Measurements from ENCODE around the gene MSN.

DNA sequence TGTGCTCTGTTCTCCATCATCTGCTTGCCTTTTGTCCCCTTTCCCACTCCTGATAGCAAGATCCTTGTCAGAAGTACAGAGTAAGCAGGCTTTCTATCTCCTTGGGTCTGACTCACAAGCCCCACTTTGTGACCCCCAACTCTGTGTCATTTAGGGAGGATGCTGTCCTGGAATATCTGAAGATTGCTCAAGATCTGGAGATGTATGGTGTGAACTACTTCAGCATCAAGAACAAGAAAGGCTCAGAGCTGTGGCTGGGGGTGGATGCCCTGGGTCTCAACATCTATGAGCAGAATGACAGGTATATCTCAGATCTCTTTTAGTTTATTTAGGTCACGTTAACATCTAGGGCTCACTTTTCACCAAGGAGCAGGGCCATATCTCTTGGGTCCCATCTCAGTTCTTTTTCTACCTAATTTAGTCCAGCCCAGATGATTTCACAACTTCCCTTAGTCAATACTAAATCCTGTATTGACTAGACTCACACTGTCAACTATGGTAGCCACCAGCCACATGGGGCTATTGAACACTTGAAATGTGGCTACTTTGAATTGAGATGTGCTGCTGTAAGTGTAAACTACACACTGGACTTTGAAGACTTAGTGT is 64.3 kb downstream of the MSN start:
- TF ChIP-seq, protein P1, sequence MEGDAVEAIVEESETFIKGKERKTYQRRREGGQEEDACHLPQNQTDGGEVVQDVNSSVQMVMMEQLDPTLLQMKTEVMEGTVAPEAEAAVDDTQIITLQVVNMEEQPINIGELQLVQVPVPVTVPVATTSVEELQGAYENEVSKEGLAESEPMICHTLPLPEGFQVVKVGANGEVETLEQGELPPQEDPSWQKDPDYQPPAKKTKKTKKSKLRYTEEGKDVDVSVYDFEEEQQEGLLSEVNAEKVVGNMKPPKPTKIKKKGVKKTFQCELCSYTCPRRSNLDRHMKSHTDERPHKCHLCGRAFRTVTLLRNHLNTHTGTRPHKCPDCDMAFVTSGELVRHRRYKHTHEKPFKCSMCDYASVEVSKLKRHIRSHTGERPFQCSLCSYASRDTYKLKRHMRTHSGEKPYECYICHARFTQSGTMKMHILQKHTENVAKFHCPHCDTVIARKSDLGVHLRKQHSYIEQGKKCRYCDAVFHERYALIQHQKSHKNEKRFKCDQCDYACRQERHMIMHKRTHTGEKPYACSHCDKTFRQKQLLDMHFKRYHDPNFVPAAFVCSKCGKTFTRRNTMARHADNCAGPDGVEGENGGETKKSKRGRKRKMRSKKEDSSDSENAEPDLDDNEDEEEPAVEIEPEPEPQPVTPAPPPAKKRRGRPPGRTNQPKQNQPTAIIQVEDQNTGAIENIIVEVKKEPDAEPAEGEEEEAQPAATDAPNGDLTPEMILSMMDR (optimal IDR thresholded peaks at IDR 0.05 in 1 of 3, IDR thresholded peaks at IDR 0.05 in 1 of 3, conservative IDR thresholded peaks at IDR 0.05 in 1 of 3; ENCODE audit: extremely low read depth in 1 of 3, insufficient read depth in 2 of 3, low read length in 3 of 3), result no peak
- TF ChIP-seq EZH2 (IDR thresholded peaks at IDR 0.05; ENCODE audit: low read length), result no peak

All from keratinocyte (primary cell).